Heart left ventricle (tissue), 16 donors: Measurements from ENCODE around the gene TBCD. TPM values are rescaled to one million over a fixed set of nuclear protein-coding genes. Genes with fewer than 3 reads are reported as not detected.
A peak's percentile ranks its signal among the peaks of the same experiment; 100 is the strongest.

Source experiments
- ATAC-seq, 4 donors: fragments of 200-7000 bp; cut with Tn5 transposase; one replicate each; pipeline ENCODE4 v1.9.1; 2020 to 2022; ENCODE audit warnings: moderate library complexity in 4 of 4, mild to moderate bottlenecking in 3 of 4, moderate number of reproducible peaks in 1 of 4
- DNase-seq, 5 donors: peaks; one replicate each; pipeline ENCODE4 v3.0.0-alpha.2; 2020
- H3K27ac ChIP-seq, 12 donors: fragments of 200-600 bp; sonication (generic) in 4 of 12; one replicate each; pipeline versions ENCODE4 v1.5.0 to v1.8.0; 2016 to 2022; ENCODE audit warnings: mild to moderate bottlenecking in 2 of 12
- H3K27me3 ChIP-seq, 9 donors: fragments of 200-600 bp; sonication (generic) in 2 of 9; one replicate each; pipeline versions ENCODE4 v1.5.1 to v1.8.0; 2016 to 2022; ENCODE audit warnings: mild to moderate bottlenecking in 3 of 9
- H3K36me3 ChIP-seq, 9 donors: fragments of 200-600 bp; sonication (generic) in 2 of 9; one replicate each; pipeline versions ENCODE4 v1.5.0 to v1.8.0; 2018 to 2022; ENCODE audit warnings: mild to moderate bottlenecking in 2 of 9
- H3K4me1 ChIP-seq, 12 donors: fragments of 200-600 bp; sonication (generic) in 4 of 12; one replicate each; pipeline versions ENCODE4 v1.5.0 to v1.8.0; 2016 to 2022; ENCODE audit warnings: mild to moderate bottlenecking in 3 of 12
- H3K4me3 ChIP-seq, 12 donors: fragments of 200-600 bp; sonication (generic) in 4 of 12; one replicate each; pipeline versions ENCODE4 v1.5.0 to v1.8.0; 2017 to 2022; ENCODE audit warnings: mild to moderate bottlenecking in 9 of 12, moderate library complexity in 4 of 12
- H3K9me3 ChIP-seq, 12 donors: fragments of 200-600 bp; sonication (generic) in 4 of 12; one replicate each; pipeline versions ENCODE4 v1.5.0 to v1.8.0; 2016 to 2022; ENCODE audit warnings: mild to moderate bottlenecking in 1 of 12
- CTCF ChIP-seq, 12 donors: fragments of 200-600 bp; sonication (generic) in 4 of 12; IDR thresholded peaks; one replicate each; pipeline versions ENCODE4 v1.5.0 to v1.8.0; 2018 to 2022; ENCODE audit warnings: antibody characterized with exemption in 12 of 12, mild to moderate bottlenecking in 5 of 12
- POLR2A ChIP-seq, 2 donors: fragments of 450-650 bp; IDR thresholded peaks; one replicate each; pipeline ENCODE4 v1.6.1; 2017; ENCODE audit warnings: antibody characterized with exemption in 2 of 2, mild to moderate bottlenecking in 2 of 2, moderate library complexity in 2 of 2
- WGBS, 4 donors: extraction: QIAGEN DNeasy Blood & Tissue Kit in 2 of 4; methylation state at CpG; one replicate each; pipeline versions ENCODE4 v1.1.5 to v1.1.7; 2013 to 2018; 5-methylcytosine and 5-hydroxymethylcytosine counted together
- intact Hi-C, 10 donors: fragments of 100-400 bp; cut with DNase I; formaldehyde crosslinking; loops; one replicate each; pipeline versions ENCODE4 v1.11.1 to v1.14.2; 2022
- polyA plus RNA-seq, 2 donors: library from polyadenylated mRNA; stranded (reverse); fragments of 200-250 nt; gene quantifications; one replicate each; pipeline ENCODE4 v1.2.3, GENCODE V29; 2013
- total RNA-seq, 9 donors: library from RNA; depleted of rRNA in 2 of 9; stranded (reverse); fragments of >200 nt in 2 of 9; fragmentation: NEBNext Ultra II Directional in 3 of 9; extraction: Animal tissue kit (Norgen Biotek cat#: 25700) in 3 of 9; gene quantifications; one replicate each; pipeline versions ENCODE4 v1.1.0 to v1.2.4, GENCODE V29; 2016 to 2023
- donor health status: ischemic (EF 13 %, LVEDD 7.1; RV severe dilation, severe dysfunction).
- donor health status: healthy with polysubstance abuse.
- donor health status: DM: no; HTN: yes; CAD: no.
- donor health status: DM: no; HTN: no; CAD: no.
- donor health status: ischemic (EF 25% LVEDD 6.9; RV normal size, moderate dysfunction).
- donor health status: ischemic (EF 25% LVEDD 5.7; RV mildly dilated, moderate dysfunction).
- donor health status: healthy.
- donor health status: DM: yes; HTN: yes; CAD: no.
- donor health status: ischemic (EF 35%, LVEDD 5.7; RV mildly dilated, moderate dysfunction).
- donor health status: nonischemic (EF 11% LVEDD 7.7; RV severe dilation, severe dysfunction).
- donor health status: DM: yes; HTN: yes; CAD: no.
- donor health status: PGD.
- donor health status: ischemic (EF 29% LVEDD 5.4; RV normal size, mild dysfunction).
- donor health status: nonischemic (EF 23%, LVEDD 6.1; RV moderate dilation, normal function).

The TBCD gene
- total and polyA plus RNA-seq, 11 donors = 36.9 to 98.4 (median 58.5) TPM

GRCh38 chr17:82908543-82909160 is 156.8 kb downstream of the TBCD start:
- intact Hi-C loops = no loop called here
- Histone ChIP-seq H3K27ac (no peak overlapping the region), H3K4me1 (peaks cover 0 to 16% (median 0%) of the 10 kb centered on the region in 12 donors), H3K9me3 (no peaks in the 10 kb centered on the region), H3K27me3 (no peaks in the 10 kb centered on the region), H3K36me3 (peaks cover 0 to 64% (median 35%) of the 10 kb centered on the region in 9 donors), H3K4me3 (no peak overlapping the region)
- DNase-seq (peak in 1 of 5 donors; percentile 20), ATAC-seq (no peak)
- WGBS, 4 donors = 83 to 87% (median 85%) methylated on average over 13 of the region's 13 CpGs
- TF ChIP-seq POLR2A (IDR thresholded peaks at IDR 0.05) = no peak
- no peak for TF ChIP-seq CTCF (IDR thresholded peaks at IDR 0.05)

GRCh38 chr17:82909322-82909904 is 157.5 kb downstream of the TBCD start:
- peaks cover 0 to 62% (median 33%) of the 10 kb centered on the region in 9 donors for H3K36me3 ChIP-seq
- peak in 1 of 5 donors; percentile 9 for DNase-seq
- no peak for TF ChIP-seq POLR2A (IDR thresholded peaks at IDR 0.05)
- no peak for TF ChIP-seq CTCF (IDR thresholded peaks at IDR 0.05)
- H3K9me3 ChIP-seq = no peaks in the 10 kb centered on the region
- H3K27me3 ChIP-seq = no peaks in the 10 kb centered on the region
- ATAC-seq = no peak
- 85 to 91% (median 87%) methylated on average over 26 of the region's 26 CpGs for WGBS, 4 donors
- no peak overlapping the region for H3K4me3 ChIP-seq
- intact Hi-C loops = no loop called here
- peaks cover 0 to 20% (median under 1%) of the 10 kb centered on the region in 12 donors for H3K4me1 ChIP-seq
- no peak overlapping the region for H3K27ac ChIP-seq

- Histone ChIP-seq H3K27ac (no peak overlapping the region), H3K9me3 (no peaks in the 10 kb centered on the region), H3K4me1 (peaks cover 0 to 25% (median 6%) of the 10 kb centered on the region in 12 donors), H3K36me3 (peaks cover 0 to 56% (median 27%) of the 10 kb centered on the region in 9 donors), H3K27me3 (no peaks in the 10 kb centered on the region), H3K4me3 (no peak overlapping the region)
- intact Hi-C loops = loop anchor here in 5 of 10 donors (5.0 kb wide), 2 partner anchors 33 to 128 kb away; no protein-coding TSS in a partner anchor
- ATAC-seq = no peak
- WGBS, 4 donors = 81 to 88% (median 82%) methylated on average over 12 of the region's 12 CpGs
- peak in 2 of 5 donors; percentile 11 to 36 for DNase-seq
- TF ChIP-seq POLR2A (IDR thresholded peaks at IDR 0.05) (no peak), CTCF (IDR thresholded peaks at IDR 0.05) (no peak)
These were observed 158.2 kb downstream of the TBCD start for GRCh38 chr17:82910041-82910481.

- ATAC-seq = no peak
These were observed 158.9 kb downstream of the TBCD start for GRCh38 chr17:82910770-82911169.

More at GRCh38 chr17:82910770-82911169, 158.9 kb downstream of the TBCD start:
- Histone ChIP-seq H3K4me3 (no peak overlapping the region), H3K27ac (no peak overlapping the region), H3K36me3 (peaks cover 0 to 61% (median 31%) of the 10 kb centered on the region in 9 donors), H3K4me1 (peaks cover 0 to 25% (median 6%) of the 10 kb centered on the region in 12 donors), H3K27me3 (no peaks in the 10 kb centered on the region), H3K9me3 (no peaks in the 10 kb centered on the region)
- TF ChIP-seq CTCF (IDR thresholded peaks at IDR 0.05) (no peak), POLR2A (IDR thresholded peaks at IDR 0.05) (no peak)
- DNase-seq = peak in 1 of 5 donors; percentile 21
- intact Hi-C loops = loop anchor here in 5 of 10 donors (5.0 kb wide), 2 partner anchors 33 to 128 kb away; no protein-coding TSS in a partner anchor
- WGBS, 4 donors = 84 to 92% (median 85%) methylated on average over 9 of the region's 9 CpGs
